ENCODE data around the gene ATP8B3.
A peak's percentile ranks its signal among the peaks of the same experiment; 100 is the strongest.

ATP8B3 gene

DNA sequence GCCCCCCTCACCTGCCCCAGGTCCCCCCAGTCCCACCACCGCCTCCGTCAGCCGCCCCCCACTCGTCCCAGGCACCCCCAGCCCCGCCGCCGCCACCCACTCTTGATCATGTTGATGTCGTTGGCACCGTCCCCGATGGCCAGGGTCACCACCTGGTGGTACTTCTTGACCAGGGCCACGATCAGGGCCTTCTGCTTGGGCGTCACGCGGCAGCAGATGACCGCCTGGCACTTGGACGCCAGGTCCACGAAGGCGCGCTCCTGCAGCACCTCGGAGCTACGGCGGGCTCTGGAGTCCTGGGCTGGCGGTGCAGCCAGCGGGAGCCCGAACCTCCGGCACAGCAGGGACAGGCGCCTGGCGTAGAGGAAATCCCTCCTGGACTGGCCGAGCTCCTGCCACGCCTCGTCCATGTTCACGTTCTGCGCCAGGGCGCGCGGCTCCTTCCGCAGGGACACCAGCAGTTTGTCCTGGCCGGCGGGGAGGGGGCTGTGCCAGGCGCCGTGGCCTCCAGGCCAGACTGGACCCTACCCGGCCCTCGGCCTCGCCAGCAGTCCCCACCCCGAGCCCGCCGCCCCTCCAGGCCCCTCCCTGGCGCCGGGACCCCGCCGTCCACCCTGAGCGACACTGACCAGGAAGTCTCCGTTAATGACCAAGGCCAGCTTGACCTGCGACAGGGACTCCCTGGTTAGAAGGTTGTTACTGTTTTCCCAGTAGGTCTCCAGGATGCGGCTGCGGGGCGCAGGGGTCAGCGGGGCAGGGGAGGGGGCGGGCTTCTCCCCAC lies 22.6 kb downstream of the ATP8B3 start:
- no peak for DNase-seq

- DNase-seq: no peak
These were observed 25.0 kb downstream of the ATP8B3 start for GRCh38 chr19:1787116-1787515.

DNA sequence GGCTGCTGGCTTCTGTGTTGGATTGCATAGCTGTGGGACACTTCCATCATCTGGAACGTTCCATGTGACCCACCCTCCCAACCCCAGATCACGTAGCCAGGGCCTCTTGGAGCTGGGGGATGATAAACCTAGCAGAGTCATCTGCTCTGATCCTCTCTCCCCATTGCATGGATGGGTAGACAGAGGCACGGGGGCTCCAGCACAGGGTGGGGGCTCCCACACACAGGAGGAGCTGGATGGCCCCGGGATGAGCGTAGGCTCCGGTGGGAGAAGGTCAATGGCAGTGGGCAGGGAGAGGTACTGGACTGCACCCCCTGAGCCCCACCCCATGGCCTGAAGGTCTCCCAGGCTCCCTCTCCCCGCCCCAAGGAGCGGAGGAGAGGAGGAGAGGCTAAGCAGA lies 25.4 kb downstream of the ATP8B3 start:
- no peak for DNase-seq

DNA sequence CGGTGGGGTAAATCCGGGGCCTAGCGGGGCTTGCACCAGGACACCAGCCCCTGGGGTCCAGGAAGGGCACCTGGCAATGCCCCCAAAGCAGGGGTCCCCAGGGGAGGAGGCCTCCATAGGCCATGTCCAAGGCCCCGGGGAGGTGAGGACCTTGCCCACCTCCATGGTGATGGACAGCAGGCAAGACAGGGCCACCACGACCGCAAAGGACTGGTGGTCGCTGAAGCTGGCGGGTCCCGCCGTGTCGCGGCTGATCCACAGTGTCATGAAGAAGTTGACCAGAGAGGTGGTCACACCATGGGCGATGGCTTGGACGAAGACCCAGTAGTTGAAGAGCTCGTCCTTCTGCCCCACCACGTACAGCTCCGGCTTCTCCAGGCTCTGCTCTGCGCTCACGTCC lies 26.8 kb downstream of the ATP8B3 start:
- DNase-seq: no peak

GRCh38 chr19:1783874-1784273 lies 28.2 kb downstream of the ATP8B3 start:
- DNase-seq: no peak

DNA sequence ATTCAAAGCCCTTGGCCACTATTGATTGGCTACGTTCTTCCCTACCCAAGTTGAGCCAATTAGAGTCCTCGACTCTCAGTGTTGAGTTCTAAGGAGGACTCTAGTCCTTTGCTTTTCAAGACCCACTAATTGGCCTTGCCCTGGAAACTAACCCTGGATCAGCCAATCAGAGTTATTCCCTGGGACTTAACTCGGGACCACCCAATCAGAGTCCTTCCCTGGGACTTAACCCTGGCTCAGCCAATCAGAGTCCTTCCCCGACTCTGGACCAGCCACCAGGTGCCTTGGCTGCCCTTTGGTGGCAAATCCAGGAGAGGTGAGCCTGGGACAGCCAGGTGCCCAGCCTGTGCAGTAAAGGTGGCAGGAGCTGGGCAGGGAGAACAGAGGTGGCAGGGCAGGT lies 28.7 kb downstream of the ATP8B3 start:
- DNase-seq: no peak

DNA sequence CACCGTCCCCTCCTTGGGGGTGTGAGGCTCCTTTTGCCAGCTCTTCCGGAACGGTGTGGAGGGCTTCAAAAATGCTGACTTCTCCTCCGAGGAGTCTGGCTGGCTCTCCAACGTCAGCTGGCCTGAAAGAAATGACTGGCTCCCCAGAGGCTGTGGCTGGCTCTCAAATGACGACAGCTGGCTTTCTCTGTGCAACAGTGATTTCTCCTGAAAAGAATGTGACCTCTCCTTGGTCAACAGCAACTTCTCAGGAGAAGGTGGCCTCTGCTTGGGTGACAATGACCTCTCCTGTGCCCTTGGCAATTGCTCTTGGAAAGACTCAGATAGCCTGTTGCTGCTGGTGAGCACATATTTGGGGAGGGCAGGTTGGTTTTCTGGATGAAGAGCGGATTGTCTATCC lies 29.6 kb downstream of the ATP8B3 start:
- no peak for DNase-seq

DNA sequence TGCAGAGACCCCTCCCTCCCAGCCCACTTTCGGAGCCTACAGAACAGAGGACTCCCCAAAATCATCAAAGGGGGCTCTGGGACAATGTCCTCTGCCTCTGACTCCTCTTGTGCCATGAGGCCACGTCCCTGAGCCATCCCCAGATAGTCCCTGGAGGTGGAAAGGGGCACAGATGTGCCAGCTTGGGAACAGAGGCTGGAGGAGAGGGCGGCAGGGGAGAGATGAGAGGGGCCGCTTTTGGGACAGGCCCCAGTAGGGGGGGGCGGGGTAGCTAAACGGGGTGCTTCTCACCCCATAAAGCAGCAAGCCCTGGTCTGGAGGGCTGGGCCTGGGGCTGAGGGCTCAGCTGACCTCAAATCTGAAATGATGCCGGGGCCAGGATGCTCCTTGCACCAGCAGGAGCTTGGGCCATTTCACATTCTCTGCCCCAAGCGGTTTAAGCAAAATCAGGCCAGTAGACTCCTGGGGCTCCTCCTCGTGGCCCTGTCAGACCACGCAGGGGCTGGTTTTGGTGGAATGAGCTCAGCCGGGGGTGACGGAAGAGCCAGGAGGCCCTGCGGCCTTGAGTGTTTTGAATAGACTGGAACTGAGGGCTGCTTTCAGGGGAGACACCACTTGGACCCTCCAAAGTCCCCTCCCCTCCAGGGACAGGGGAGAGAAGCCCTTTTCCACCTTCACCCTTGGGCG lies 31.7 kb downstream of the ATP8B3 start:
- DNase-seq: no peak

GRCh38 chr19:1779574-1779973 lies 32.5 kb downstream of the ATP8B3 start:
- no peak for DNase-seq

DNA sequence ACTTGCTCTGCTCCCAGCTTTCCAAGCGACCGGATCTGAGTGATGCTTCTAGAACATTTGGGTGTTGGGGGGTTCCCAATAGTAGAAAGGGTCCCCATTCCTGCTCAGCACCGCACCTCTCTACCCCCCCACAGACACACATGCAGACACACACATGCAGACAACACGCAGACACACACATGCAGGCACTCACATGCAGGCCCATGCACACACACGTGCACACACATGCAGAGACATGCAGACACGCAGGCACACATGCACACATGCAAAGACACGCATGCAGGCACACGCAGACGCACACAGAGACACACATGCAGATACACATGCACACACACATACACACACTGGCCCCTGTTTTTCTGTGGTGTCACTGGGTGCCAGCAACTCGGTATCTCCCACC lies 34.9 kb downstream of the ATP8B3 start:
- no peak for DNase-seq

DNA sequence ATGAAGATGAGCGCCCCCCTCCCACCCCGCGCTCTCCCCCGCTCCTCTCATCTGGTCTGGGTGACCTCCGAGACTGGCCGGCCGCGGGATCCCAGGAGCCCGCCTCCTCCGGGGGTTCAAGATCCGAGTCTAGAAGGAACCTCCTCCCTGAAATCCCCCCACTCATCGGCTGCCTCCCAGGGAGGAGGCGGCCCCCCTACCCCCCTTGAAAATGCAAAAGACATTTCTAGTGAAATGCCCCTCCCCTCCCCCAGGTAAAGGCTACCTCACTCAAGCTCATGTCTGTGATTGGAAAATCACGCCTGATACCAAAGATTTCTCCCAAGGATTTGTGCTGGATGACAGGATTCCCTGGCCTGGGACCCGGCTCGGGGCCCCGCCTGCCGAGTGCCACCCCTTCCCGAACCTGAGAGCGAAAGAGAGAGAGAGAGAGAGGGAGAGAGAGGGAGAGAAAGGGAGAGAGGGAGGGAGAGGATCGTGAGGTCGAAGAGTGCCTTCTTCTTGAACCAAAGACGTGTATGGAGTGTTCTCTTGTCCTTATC lies 35.4 kb downstream of the ATP8B3 start:
- no peak for DNase-seq

DNA sequence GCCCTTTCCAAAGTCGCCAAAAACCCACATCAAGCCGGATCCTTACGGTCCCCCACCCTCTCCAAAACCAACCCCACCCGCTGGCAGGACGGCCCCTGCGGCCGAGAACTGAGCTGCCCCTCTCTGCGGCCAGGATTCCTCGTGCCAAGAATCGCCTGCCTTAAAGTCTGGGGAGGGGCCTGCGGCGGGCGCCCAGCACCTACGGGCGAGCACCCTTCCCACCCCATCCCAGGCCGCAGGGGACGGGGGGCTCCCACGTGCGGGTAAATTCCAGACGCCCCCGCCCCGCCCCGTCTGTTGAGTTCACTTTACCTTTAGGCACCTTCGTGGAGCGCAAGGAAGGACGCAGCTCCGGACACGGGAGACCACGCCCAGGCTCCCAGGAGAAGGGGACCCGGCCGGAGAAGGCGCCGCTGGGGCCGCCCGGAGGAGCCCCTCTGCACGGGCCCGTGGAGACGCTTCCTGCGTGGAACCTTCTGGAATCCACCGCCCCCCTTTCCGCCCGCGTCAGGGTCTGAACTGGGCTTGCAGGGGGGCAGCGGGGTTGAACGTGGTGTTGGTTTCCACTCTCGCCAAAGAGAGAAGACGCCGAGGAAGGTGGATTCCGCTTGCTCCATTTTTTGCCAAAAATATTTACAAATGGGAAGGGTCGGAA lies 36.0 kb downstream of the ATP8B3 start:
- DNase-seq: no peak

GRCh38 chr19:1774989-1775772 lies 36.9 kb downstream of the ATP8B3 start:
- no peak for DNase-seq

GRCh38 chr19:1773184-1773583 lies 38.9 kb downstream of the ATP8B3 start:
- DNase-seq: no peak

DNA sequence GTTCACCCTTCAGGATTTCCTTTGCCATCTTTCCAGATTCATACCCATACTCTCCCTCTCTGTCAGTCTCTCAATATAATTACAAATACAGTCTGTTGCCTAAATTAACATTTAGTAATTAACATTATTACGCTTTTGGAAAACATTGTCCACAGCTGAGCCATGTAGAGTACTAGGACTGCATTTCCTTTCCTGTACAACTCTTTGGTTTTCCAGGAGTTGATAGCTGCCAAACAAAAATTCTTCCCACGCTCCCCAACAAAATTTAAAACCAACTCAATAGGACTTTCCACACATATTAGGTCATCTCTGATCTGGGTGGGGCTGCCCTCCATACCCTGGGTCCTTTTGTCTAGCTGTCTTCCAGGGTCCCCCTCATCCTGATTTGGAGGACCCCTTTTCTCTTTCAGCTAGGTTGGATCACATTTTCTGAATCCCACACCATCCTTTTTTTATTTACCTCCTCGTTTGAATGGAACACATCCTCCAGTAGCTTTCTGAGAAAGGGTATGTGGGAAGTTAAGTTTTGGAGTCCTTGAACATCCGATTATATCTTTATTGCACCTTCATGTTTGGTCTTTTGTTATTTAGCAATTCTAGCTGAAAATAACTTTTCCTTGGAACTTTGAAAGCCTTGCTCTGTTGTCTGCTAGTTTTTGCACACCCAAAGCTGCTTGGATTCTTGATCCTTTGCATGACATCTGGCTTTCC lies 41.1 kb downstream of the ATP8B3 start:
- no peak for DNase-seq

DNA sequence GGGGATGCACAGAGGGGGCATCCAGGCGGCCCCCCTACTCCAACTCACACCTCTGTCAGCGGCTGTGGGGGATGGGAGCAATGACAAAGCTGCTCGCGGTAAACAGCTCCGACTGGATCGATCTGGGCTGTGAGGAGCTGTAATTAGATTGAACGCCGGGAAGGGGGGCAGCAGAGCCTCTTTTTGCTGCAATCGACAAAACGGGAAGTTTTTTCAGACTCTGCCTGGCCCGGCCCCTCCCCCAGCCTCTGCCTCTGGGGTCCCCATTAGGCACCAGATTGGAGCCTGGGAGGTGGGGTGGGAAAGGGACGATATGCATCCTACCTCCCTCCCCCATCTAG lies 42.5 kb downstream of the ATP8B3 start:
- DNase-seq: no peak

GRCh38 chr19:1768918-1769644 lies 43.0 kb downstream of the ATP8B3 start:
- DNase-seq: no peak

- no peak for DNase-seq
These were observed 43.8 kb downstream of the ATP8B3 start for GRCh38 chr19:1768248-1768647.

DNA sequence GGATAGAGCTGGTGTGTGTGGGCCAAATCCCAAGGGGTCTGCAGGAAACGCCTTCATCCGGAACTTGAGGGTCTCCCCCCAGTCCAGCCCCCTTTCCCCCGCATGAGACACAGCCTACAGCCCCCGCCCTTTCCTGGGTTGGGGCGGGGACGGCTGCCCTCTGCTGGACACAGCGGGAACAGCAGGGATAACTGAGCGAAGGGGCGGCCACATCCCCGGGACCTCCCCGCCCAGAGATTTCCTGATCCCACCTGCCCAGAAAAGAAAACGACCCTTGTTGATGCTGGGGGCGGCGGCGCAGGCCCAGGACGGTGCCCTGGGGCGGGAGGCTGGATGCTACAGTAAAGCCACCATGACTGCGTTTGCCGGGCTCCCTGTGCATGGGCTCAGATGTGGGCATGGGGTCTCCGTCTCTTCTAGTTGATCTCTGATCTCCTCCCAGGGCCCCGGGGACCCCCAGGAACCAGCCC lies 44.6 kb downstream of the ATP8B3 start:
- peak; percentile 69 for DNase-seq

DNA sequence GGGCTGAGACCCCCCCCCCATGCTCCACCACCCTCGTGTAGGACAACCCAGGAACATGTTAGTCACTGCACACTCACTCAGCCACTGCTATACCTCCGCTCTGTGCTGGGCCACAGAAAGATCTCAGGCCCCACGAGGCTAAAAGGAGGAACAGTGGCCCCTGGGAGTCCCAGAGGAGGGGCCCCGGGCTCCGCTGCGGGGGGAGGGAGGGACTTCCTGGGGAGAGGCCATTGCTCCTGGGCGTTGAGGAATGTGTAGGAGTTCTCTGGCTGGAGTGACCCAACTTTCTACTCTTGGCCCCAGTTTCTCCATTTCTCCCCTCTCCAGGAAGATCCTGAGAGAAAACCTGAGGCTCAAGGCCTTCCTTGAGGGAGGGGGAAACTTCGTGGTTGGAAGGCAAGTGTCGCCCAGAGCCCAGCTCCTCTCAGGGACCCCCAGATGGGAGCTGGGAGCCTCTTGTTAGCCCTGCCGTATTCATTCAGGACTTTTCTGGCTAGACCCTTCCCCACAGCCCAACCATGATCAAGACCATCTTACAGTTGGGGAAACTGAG lies 45.2 kb downstream of the ATP8B3 start:
- DNase-seq: no peak

Data from activated CD8-positive, alpha-beta memory T cell treated with anti-CD3 and anti-CD28 coated beads, Interleukin-2, amount 50 U/mL, for 4 hours (primary cell).